ENCODE data around the gene NKAIN2. TPM values are rescaled to one million over a fixed set of nuclear protein-coding genes. Genes with fewer than 3 reads are reported as not detected.

NKAIN2 gene
- total RNA-seq, 2 donors from 2014 or later: not detected

DNA sequence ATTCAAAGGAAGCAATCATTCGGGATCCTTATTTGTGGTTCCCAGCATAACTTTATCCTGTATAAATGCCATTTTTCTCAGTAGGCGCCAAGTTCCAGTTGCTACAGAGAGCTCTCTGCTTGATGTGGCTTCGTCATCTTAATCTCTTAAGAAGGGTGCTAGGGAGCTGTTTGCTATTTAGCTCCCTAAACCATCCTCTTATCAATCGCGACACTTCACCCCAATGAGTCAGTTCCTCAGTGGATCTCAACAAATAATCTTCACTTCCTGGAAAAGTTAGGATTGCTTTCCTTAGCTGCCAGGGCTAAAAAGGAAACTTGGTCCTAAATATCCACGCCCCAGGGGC lies 1.3 kb upstream of the NKAIN2 start:
- H3K36me3 Mint-ChIP-seq (ENCODE audit: low read depth): no peaks in the 10 kb centered on the region
- H3K27ac Mint-ChIP-seq: no peak overlapping the region
- H3K4me3 Mint-ChIP-seq: peak overlapping the region; percentile 61
- no peaks in the 10 kb centered on the region for H3K4me1 Mint-ChIP-seq
- no peak for ATAC-seq (replicated peaks)
- H3K27me3 Mint-ChIP-seq: peaks cover 37% of the 10 kb centered on the region
- no peaks in the 10 kb centered on the region for H3K9me3 Mint-ChIP-seq

- H3K27me3 Mint-ChIP-seq: peaks cover 37% of the 10 kb centered on the region
- H3K27ac Mint-ChIP-seq: no peak overlapping the region
- no peaks in the 10 kb centered on the region for H3K4me1 Mint-ChIP-seq
- H3K9me3 Mint-ChIP-seq: no peaks in the 10 kb centered on the region
- H3K36me3 Mint-ChIP-seq (ENCODE audit: low read depth): no peaks in the 10 kb centered on the region
- ATAC-seq (replicated peaks): peak; percentile 75
- H3K4me3 Mint-ChIP-seq: peak overlapping the region; percentile 61
These were observed 765 bp upstream of the NKAIN2 start for GRCh38 chr6:123802697-123803503.

DNA sequence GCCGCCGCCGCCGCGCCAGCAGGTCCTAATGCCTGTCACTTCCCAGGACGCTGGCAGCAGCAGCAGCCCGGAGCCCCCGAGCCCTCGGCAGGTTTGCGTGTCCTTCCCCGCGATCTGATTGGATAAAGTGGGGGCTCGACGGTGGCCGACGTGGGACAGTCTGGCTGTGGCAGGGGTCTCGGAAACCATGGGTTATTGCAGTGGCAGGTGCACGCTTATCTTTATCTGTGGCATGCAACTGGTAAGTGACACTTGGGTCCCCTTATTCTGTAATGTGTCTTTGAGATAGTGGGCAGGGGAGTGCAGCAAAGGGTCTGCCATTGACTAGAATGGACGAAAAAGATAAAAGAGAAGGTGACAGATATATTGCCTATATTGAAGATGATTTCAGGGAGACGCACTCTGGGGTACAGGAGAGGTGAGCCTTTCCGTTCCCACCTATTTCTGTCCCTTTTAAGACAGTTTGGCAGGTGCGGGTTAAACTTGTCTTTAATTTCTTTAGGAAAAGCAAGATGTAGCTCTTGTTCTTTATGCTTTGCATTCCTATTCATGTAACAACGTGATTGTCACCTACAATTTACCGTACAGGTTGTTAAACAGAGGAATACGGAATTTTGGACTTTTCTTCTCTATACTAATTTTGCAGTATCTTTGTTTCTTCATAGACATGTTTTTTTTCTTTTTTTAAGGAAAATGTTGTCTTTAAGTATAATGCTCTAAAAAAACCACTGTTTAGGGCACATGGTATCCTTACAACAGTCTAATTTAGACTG lies 535 bp downstream of the NKAIN2 start:
- no peaks in the 10 kb centered on the region for H3K9me3 Mint-ChIP-seq
- ATAC-seq (replicated peaks): no peak
- H3K4me1 Mint-ChIP-seq: no peaks in the 10 kb centered on the region
- no peaks in the 10 kb centered on the region for H3K36me3 Mint-ChIP-seq (ENCODE audit: low read depth)
- H3K27ac Mint-ChIP-seq: no peak overlapping the region
- peaks cover 29% of the 10 kb centered on the region for H3K27me3 Mint-ChIP-seq
- peak overlapping the region; percentile 69 for H3K4me3 Mint-ChIP-seq

DNA sequence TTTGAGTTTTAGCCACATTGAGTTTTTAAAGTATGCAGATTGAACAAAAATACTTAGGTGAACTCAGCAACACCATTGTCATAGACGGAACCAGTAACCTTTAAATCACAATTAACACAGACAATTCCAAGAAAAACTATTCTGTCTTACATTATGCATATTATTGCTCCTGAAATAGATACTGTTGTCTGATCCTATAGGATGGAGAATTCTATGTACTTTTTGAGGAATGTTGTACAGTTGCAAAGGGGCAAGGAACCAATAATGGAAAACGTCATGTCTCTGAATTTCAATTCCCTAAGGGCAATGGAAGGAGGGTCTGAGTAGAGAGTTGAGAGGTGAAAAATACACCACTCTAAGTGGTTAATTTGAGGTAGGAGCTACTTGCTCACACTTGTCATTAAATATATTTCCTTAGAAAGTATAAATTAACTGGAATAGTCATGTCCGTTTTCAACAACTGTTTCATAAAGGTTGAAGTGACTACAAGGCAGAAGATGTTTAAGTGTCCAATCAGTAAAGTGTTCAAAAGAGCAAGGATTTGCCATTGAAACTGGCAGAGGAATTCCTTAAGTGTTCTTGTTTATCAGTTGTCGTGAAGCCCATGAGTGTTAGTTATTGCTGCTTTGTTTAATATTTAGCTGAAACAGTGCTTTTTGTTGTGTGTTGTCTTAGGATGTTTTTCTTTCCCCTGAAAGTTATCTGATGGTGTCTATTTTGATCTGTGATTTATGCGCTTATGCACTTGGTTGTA lies 1.3 kb downstream of the NKAIN2 start:
- no peak for ATAC-seq (replicated peaks)
- H3K9me3 Mint-ChIP-seq: no peaks in the 10 kb centered on the region
- peak overlapping the region; percentile 69 for H3K4me3 Mint-ChIP-seq
- H3K36me3 Mint-ChIP-seq (ENCODE audit: low read depth): no peaks in the 10 kb centered on the region
- H3K27me3 Mint-ChIP-seq: peaks cover 28% of the 10 kb centered on the region
- H3K4me1 Mint-ChIP-seq: no peaks in the 10 kb centered on the region
- no peak overlapping the region for H3K27ac Mint-ChIP-seq

- Mint-ChIP-seq H3K4me1 (no peaks in the 10 kb centered on the region), H3K36me3 (ENCODE audit: low read depth) (no peaks in the 10 kb centered on the region), H3K27ac (no peak overlapping the region), H3K27me3 (peaks cover 31% of the 10 kb centered on the region), H3K4me3 (no peak overlapping the region), H3K9me3 (no peaks in the 10 kb centered on the region)
- no peak for ATAC-seq (replicated peaks)
These were observed 2.3 kb downstream of the NKAIN2 start for GRCh38 chr6:123805921-123806320.

DNA sequence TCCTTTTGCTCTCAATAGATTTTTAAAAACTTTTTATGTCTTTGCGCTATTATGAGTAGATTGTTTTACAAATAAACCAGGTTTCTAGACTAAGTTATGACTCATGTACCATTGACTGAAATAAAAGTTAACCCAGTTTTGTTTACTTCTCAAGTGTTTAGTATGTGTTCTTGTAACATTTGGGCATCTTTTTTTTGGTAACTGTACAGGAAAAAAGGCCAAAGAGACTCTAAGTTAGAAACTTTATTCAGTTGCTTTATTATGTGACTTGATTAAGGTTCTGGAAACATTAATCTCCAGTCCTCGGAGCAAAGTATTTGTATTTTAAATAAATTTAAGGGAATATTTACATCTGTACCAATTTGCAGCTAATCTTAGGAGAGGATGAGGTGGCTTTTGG lies 2.9 kb downstream of the NKAIN2 start:
- Mint-ChIP-seq H3K4me1 (no peaks in the 10 kb centered on the region), H3K27ac (no peak overlapping the region), H3K4me3 (no peak overlapping the region), H3K36me3 (ENCODE audit: low read depth) (no peaks in the 10 kb centered on the region), H3K27me3 (peaks cover 28% of the 10 kb centered on the region), H3K9me3 (no peaks in the 10 kb centered on the region)
- no peak for ATAC-seq (replicated peaks)

DNA sequence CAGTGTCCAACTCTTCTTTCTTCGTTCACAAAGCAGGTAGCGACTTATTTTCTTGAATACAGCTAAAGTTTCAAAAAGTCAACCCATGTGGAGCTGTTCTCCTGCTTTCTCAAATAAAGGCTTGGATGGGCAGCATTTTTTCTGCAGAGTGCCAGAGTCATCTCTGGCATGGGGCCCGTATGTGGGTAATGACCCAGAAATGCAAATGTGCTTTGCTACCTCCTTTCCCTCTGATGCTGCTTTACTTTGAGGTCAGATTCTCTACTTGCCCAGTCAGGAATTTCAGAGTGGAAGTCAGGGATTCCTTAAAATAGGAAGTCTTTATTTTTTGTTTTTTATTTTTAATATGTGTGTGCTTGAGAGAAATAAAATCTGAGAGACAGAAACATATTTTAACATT lies 4.9 kb downstream of the NKAIN2 start:
- H3K4me3 Mint-ChIP-seq: no peak overlapping the region
- no peak for ATAC-seq (replicated peaks)
- H3K27me3 Mint-ChIP-seq: peaks cover 29% of the 10 kb centered on the region
- no peaks in the 10 kb centered on the region for H3K36me3 Mint-ChIP-seq (ENCODE audit: low read depth)
- H3K27ac Mint-ChIP-seq: no peak overlapping the region
- H3K9me3 Mint-ChIP-seq: no peaks in the 10 kb centered on the region
- H3K4me1 Mint-ChIP-seq: no peaks in the 10 kb centered on the region

GRCh38 chr6:123810214-123810613 lies 6.5 kb downstream of the NKAIN2 start:
- Mint-ChIP-seq H3K27me3 (peaks cover 16% of the 10 kb centered on the region), H3K4me1 (no peaks in the 10 kb centered on the region), H3K4me3 (no peak overlapping the region), H3K36me3 (ENCODE audit: low read depth) (no peaks in the 10 kb centered on the region), H3K27ac (no peak overlapping the region), H3K9me3 (no peaks in the 10 kb centered on the region)
- ATAC-seq (replicated peaks): no peak

DNA sequence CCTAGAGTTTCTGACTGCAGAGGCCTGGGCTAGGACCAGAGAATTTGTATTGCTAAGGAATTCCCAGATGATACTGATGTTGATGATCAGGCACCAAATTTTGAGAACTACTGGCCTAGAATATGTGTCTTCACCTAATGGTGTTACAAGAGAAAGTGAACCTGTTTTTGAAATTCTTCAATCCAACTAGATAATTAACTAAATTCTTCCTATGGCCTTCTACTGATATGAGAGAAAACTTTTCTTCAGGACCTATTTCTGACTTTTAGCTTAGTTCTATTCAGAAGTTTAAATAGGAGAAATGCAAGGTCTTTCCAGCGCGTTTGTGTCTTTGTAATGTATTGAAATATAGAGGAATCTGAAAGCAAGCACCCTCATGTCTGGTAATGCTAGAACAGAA lies 7.3 kb downstream of the NKAIN2 start:
- no peak for ATAC-seq (replicated peaks)

DNA sequence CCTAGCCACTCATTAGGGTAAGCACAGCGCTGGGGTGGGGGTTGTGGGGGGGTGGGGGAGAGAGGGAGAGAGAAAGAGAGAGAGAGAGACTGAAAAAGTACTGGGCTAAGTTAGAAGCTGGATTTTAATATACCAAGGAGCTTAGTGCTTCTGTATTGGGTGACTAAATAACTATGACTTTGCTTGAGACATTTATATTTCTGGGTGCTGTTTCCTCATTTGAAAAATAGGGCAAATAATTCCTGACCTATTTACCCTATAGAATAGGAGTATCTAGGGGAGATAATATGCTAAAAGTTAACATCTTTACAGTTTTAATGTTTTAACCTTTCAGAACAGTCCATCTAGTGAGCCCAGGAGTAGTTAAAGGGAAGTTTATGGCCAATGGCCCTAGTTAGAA lies 7.7 kb downstream of the NKAIN2 start:
- no peak for ATAC-seq (replicated peaks)
- Mint-ChIP-seq H3K36me3 (ENCODE audit: low read depth) (no peaks in the 10 kb centered on the region), H3K27ac (no peak overlapping the region), H3K27me3 (peaks cover 9% of the 10 kb centered on the region), H3K9me3 (no peaks in the 10 kb centered on the region), H3K4me3 (no peak overlapping the region), H3K4me1 (no peaks in the 10 kb centered on the region)

More for the DNA sequence above, 7.3 kb downstream of the NKAIN2 start:
- peaks cover 12% of the 10 kb centered on the region for H3K27me3 Mint-ChIP-seq
- no peaks in the 10 kb centered on the region for H3K36me3 Mint-ChIP-seq (ENCODE audit: low read depth)
- no peaks in the 10 kb centered on the region for H3K4me1 Mint-ChIP-seq
- H3K9me3 Mint-ChIP-seq: no peaks in the 10 kb centered on the region
- no peak overlapping the region for H3K4me3 Mint-ChIP-seq
- no peak overlapping the region for H3K27ac Mint-ChIP-seq

DNA sequence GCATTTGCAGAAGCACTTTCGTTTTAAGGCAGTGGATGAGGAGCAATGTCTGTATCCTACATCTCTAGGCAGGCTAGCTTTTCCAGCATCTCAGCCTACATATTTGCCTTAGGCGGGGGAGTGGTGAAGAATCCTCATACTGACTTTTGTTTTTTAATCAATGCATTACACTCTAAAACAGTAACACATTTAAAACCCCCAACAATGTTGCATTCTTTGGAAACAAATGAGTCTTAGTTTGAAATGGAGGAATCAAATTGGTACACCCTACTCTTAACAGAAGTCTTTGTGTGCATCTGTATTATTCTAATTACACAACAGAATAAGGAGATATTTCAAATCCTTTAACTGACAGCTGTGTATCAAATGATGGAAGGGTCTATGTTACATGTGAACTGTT lies 9.0 kb downstream of the NKAIN2 start:
- no peaks in the 10 kb centered on the region for H3K9me3 Mint-ChIP-seq
- peaks cover 9% of the 10 kb centered on the region for H3K27me3 Mint-ChIP-seq

DNA sequence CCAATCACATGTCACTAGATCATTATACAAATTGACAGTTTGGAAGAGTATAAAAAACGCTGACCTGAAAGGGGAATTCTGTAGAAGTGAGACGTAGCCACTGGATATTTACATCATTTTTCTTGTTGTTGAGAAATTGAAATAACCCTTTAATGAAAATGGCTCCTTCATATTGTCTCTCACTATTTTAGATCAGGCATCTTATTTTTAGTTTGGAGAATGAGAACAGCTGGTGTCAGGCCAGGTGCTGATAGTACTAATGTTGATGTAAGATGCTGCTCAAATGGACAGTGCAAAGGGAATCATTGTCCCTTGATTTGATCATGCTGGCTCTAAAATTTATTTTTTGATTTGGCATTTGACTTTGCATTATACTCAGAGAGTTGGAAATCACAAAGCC lies 17.4 kb downstream of the NKAIN2 start:
- Mint-ChIP-seq H3K9me3 (peaks cover 3% of the 10 kb centered on the region), H3K4me3 (no peak overlapping the region), H3K36me3 (ENCODE audit: low read depth) (no peaks in the 10 kb centered on the region), H3K4me1 (no peaks in the 10 kb centered on the region), H3K27me3 (no peaks in the 10 kb centered on the region), H3K27ac (no peak overlapping the region)
- no peak for ATAC-seq (replicated peaks)

More for the DNA sequence above, 9.0 kb downstream of the NKAIN2 start:
- no peak overlapping the region for H3K4me3 Mint-ChIP-seq
- H3K36me3 Mint-ChIP-seq (ENCODE audit: low read depth): no peaks in the 10 kb centered on the region
- H3K4me1 Mint-ChIP-seq: no peaks in the 10 kb centered on the region
- no peak overlapping the region for H3K27ac Mint-ChIP-seq
- ATAC-seq (replicated peaks): no peak

DNA sequence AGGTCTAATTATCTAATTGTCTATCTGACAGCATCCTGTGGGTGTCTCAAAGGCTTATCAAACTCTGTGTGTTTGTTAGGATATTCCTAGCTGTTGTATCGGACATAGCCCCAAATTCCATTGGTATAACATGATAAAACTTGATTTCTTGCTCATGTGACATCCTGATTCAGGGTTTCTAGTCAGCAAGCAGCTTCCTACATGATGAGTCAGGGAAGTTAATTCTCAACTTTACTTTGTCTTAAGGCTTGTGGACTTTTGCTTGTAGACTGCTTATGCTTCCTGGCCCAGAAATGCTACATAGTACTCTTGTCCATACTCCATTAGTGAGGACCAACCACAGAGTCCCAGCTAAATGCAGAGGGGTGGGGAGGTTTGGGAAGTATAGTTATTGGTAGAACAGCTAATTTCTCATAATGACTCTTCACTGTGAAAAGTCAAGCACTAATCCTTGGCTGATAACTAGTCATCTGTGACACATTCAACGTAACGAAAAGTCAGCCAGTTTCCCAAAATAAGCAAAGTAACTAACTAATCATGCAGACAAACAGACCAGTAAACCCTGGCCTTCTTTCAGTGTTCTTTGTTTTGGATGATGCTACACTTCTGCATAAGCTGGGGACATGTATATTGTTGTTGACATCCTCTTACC lies 25.8 kb downstream of the NKAIN2 start:
- ATAC-seq (replicated peaks): no peak
- H3K36me3 Mint-ChIP-seq (ENCODE audit: low read depth): no peaks in the 10 kb centered on the region
- H3K4me1 Mint-ChIP-seq: no peaks in the 10 kb centered on the region
- H3K27me3 Mint-ChIP-seq: no peaks in the 10 kb centered on the region
- no peak overlapping the region for H3K27ac Mint-ChIP-seq
- H3K4me3 Mint-ChIP-seq: no peak overlapping the region
- H3K9me3 Mint-ChIP-seq: no peaks in the 10 kb centered on the region

DNA sequence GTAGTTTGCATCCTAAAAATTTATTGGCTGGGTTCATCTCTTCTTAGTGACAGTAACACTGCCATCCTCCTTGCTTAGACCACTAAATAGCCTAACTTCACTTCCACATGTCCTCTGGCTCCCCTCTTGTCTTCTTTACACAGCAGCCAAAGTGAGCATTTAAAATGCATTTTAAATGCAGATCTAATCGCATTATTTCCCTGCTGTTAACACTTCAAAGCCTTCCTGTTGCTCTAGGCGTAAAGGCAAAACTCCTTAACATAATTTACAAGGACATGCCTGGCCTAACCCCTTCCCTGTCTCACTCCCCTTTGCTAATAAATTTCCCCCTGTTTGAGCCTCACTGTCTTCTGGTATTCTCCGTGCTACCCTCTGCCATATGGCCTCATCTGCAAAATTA lies 26.5 kb downstream of the NKAIN2 start:
- no peak overlapping the region for H3K27ac Mint-ChIP-seq
- no peaks in the 10 kb centered on the region for H3K4me1 Mint-ChIP-seq
- no peaks in the 10 kb centered on the region for H3K36me3 Mint-ChIP-seq (ENCODE audit: low read depth)
- H3K27me3 Mint-ChIP-seq: no peaks in the 10 kb centered on the region
- H3K9me3 Mint-ChIP-seq: no peaks in the 10 kb centered on the region
- H3K4me3 Mint-ChIP-seq: no peak overlapping the region
- ATAC-seq (replicated peaks): no peak

Data from activated T-helper 17 cell treated with anti-CD3 and anti-CD28 coated beads, Interleukin-2, amount 50 U/mL, for 72 hours (primary cell).